GM19240 (cell line): ENCODE results near the gene RPL7A.
"Not testable (repeated sequence)": the region's sequence is repeated elsewhere in the genome, so short reads cannot be mapped to it uniquely, and the experiment has no call there.

Source experiments
- DNase-seq: peaks from one replicate; pipeline ENCODE4 v3.0.0; 2011; ENCODE audit warnings: low spot score; ENCODE audit not compliant: insufficient read length

RPL7A gene

DNA sequence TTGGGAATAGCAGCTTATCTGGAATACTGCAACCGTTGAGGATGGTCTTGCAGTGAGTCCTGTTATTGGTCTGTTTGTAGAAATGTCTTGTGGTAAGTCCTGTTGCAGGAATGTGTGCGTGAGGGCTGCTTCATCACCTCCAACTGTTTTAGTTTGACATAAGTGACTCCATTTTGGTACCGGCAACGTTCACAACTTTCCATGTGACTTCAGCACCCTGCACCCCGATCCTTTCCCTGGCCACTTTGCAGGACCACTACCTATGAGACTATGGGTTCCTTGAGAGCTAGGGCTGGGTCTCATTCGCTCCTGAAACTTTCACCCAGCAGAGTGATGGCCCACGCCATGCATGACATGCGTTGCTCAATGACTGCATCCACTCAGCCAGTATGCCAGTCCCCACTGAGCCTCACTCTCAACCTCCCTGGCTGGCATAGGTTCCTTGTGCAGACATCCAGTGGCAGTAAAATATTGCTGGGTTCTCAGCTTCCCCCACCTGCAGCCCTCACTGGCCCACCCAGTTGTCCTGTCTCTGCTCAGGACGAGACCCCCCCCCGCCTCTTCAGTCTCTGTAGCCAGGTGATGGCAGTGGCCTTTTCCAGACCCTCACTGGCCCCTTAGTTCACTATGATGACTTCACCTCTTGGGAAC lies 20.1 kb upstream of the RPL7A start:
- no peak for DNase-seq

DNA sequence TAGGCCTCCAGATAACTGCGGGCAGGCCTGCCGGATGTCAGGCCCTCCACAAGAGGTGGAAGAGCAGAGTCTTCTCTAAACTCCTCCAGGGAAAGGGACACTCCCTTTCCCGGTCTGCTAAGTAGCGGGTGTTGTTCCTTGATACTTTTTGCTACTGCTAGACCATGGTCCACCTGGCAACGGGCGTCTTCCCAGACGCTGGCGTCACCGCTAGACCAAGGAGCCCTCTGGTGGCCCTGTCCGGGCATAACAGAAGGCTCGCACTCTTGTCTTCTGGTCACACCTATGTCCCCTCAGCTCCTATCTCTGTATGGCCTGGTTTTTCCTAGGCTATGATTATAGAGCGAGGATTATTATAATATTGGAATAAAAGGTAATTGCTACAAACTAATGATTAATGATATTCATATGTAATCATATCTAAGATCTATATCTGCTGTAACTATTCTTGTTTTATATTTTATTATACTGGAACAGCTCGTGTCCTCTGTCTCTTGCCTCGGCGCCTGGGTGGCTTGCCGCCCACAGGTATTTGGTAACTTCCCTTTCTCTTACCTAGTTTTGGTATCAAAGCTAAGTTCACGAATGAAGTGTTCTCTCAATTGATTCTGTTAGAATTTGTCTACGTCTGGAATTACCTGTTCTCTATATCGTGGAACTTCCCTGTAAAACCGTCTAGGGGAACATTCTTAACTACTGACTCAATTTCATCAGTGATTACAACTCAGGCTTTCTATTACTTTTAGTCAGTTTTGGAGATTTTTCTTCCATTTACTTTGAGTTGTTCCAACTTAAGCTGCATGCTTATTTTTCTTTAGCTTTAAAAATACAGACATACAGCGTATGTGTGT lies 18.5 kb upstream of the RPL7A start:
- DNase-seq: not testable (repeated sequence)

DNA sequence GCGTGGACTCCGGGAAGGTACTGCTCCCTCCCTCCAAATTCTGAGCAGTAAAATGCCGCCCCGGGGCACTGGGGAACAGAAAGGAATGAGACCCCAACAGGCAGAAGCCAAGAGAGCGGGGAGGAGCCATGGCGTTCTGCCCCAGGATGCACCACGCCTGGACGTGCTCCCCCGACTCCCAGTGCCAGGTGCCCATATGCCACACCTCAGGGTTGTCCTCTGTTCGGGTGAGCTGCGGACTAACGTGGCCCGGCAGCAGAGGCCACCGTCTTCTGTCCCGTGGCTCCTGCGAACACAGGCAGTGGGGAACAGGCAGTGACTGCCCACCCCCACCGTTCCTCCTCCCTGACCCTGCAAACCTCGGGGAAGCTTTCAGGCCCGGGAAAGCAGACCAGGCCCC lies 16.8 kb upstream of the RPL7A start:
- no peak for DNase-seq

DNA sequence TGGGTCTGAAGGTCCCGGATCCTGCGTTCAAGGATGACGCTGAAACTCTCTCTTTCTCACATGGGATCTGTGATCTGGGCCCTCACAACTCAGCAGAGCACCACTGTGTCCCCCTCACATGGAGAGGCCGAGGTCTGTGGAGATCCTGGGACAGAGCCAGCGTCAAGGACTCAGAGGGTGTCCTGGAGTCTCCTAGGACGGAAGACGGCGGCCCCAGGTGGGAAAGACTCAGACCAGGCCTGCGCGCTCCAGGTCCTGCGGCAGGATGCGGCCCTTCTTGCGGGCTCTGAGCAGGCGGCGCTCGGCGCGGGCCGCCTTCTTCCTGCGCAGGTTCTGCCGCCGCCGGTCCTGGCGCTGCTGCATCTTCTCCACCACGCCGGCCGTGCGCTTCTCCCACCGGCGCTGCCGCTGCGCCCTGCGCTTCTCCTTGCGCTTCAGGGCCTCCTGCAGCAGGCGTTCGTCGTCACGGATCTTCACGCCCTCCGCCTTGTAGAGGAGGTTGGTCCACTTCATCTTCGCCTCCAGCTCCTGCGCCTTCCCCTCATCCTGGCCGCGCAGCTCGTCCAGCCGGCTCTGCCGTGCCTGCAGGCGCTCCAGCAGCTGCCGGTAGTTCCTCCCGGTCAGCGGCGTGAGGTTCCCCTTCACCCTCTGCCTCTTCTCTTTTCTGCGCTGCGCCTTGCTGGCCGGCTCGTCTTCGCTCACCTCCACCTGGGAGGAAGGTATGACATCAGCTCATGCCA lies 16.2 kb upstream of the RPL7A start:
- no peak for DNase-seq

DNA sequence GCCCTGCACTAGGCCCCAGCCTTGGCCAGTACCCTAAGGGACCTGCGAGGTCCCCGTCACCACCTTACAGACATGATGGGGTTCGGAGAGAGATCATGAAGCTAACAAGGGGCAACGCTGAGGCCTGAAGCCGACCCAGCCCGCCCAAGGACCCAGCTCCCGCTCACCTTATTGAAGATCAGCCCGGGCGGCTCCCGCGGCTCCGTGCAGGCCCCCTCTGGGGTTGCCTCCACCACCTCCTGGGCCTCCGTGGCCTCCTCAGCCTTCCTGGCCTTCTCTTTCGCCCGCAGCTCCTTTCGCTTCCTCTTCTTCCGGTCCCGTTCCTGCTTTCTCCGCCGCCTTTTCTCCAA lies 15.7 kb upstream of the RPL7A start:
- no peak for DNase-seq

DNA sequence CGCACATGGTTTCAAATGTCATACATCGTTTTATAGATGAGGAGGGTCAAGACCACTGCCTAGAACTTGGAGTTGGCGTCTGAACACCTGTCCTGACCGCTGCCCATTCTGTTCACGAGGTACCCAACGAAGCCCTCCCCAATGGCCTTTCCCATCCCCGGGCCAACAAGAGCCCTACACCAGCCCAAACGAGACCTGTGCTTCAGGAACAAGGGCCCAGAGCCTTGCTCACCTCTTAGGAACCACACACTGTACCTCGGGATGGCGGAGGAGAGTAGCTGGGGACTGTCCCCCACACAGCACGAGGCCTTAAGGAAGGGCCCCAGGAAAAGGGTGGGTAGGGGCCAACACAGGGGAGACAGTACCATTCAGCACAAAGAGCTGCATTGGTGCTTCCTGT lies 15.0 kb upstream of the RPL7A start:
- DNase-seq: no peak

DNA sequence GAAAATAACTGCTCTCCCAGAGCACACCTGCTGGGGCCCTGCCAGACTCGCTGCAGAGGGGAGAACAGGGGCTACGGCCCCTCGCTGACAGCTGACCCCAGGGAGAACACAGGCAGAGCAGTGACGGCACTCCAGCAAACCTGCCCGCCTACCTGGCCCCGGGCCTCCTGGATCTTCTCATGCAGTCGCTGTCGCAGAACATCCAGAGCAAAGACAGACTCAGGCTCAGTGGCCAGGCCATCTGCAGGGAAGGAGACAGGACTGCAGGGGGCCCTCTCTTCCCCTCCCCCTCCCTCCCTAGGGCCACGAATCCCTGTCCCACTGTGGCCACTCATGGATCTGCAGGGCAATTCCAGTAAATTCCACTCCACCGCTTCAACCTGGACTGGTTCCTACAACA lies 14.5 kb upstream of the RPL7A start:
- no peak for DNase-seq

DNA sequence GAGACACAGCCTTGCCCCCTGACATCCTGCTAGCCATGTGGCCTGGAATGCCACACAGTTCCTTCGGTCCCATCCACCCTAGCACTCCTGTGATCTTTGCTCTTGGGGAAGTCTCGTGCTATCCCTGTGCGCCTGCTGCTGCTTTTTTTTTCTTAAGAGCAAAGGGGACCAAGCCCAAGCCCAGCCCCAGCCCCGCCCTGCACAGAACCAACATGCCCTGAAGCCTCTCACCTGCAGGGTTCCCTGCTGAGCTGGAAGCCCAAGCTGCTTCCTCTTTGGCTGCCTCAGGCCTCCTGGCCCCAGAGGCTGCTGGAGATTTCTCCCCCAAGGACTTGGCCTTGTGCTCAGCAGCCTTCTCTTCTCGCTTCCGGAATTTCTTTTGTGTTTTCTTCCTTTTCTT lies 13.9 kb upstream of the RPL7A start:
- no peak for DNase-seq

DNA sequence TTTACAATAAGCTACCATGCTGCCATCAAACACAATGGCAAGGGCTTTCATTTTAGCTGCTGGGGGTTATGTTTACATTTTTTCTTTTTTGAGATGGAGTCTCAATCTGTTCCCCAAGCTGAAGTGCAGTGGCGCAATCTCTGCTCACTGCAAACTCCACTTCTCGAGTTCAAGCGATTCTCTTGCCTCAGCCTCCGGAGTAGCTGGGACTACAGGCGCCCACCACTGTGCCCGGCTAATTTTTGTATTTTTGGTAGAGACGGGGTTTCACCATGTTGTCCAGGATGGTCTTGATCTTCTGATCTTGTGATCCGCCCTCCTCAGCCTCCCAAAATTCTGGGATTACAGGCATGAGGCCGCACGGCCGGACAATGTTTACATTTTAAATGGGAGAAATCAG lies 13.1 kb upstream of the RPL7A start:
- DNase-seq: not testable (repeated sequence)

DNA sequence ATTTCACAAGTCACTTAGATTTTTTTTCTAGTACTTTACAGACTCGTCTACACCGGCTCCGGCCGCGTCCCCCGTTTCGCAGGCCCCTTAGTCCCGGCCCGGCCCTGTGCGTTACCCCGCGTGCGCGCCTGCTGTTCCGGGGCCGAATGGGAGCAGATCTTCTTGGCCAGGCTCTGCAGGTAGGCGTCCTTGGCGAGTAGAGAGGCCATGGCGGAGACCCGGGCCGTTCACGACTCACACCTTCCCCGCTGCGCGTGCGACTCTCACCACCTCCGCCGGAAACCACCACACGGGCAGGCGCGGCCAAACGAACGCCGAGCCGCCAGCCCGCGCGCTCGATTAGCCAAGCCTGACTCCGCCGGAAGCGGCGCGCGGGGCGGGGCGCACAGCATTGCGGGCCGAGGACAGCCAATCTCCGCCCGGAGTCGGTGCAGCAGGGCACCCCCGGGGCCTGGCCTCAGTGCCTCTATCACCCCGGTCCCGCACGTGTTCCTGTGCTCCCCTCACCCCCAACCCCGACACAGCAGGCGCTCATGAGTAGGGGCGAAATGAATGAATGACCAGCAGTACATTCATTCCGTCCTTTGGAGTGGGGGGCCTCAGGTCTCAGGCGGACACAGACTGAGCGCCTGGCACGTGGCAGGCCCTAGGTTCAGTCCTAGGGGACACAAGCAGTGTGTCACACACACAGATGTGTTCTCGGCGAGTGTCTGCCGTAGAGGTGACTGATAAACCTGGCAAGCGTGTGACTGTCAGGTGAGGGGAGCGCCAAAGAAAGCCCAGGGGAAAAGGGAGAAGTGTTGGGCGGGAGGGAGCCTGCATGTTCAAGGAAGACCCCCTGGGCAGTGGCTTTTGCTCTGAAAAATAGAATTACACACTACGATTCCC lies 11.8 kb upstream of the RPL7A start, which contains the start of gene SURF6:
Gene SURF6 (minus strand): TSS at position 265 of the 888 bp plus-strand sequence. CDS start 56 bp downstream, at position 209.
- DNase-seq: peak; percentile 89

DNA sequence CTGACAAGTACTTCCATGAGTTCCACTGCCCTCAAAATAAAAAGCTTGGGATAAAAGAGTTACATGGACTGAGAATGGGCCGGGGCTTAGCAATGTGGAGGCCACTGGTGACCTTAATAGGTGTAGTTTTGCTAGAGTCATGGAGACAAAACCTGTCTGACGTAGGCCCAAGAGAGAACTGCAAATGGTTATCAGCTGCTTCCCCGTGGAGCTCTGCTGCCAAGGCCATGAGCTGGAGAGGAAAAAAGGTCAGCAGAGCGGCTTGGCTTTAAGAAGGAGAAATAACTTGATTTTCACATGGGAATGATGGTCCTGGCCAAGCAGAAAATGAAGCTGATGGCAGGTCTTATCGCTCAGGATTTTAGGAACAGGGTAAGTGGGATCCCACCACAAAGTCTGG lies 8.4 kb upstream of the RPL7A start:
- DNase-seq: no peak

DNA sequence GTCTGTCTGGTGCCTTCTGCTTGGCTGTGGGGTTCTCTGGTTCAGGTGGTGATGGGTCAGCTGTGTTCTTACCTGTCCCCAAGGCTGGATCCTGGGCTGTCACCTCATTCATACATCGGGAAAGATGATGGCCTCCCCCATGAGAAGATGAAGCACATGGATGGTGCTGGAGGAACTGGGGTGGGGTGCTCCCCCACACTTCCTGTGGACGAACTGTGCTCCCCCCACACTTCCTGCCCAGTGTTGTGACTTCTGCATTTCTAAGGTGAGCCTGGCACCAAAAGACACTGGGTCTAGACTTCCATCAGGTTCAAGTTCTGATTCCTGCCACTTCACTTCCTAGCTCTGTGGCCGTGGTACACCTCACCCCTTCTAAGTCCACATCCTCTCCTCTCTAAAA lies 7.8 kb upstream of the RPL7A start:
- no peak for DNase-seq

DNA sequence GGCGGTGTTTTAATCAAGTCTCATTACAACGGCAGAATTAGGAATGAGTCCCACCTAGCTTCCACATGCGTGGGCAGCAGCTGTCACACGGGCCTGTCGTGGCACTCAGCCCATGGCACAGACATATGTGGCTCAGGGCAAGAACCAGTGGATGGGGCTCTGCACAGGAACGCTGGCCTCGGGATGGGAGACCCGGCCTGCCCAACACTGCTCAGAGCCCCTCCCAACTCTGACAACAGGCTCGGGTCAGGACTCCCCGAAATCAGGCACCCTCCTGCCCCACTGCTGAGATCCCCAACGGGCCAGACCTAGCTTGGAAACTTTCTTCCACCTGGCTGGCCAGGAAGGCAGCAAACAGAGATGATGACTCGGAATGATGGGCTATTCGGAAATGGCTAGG lies 7.1 kb upstream of the RPL7A start:
- DNase-seq: no peak

DNA sequence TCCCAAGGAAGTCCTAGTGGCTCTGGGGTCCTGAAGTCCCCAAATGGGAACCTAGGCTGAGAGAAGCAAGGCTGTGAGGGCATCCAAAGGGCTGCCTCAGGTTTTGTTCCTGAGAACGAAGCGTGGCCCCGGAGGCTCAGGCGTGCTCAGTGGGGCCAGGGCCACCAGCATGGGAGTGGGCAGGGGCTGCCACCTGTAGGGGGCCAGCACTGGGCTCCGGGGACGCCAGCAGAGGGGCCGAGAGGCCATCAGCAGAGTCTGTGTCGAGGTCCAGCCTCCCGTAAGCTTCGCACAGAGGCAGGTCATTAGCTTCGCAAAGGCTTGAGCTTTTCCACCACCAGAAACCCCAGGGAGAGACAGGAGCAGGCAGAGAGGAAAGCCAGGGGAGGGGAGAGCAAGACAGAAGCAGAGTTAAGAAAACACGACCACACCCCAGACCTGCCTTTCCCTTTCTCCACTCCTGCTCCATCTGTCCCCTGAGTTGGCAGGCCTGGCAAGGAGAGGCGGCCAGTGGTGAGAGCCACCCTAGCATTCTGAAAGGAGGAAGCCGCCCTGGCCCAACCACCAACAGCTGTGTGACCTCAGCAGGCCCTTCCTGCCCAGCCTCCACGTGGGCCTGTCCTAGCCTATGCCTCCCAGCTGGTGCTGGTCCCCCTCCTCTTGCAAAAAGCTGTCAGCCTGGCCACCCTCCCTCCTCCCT lies 6.5 kb upstream of the RPL7A start:
- DNase-seq: no peak

DNA sequence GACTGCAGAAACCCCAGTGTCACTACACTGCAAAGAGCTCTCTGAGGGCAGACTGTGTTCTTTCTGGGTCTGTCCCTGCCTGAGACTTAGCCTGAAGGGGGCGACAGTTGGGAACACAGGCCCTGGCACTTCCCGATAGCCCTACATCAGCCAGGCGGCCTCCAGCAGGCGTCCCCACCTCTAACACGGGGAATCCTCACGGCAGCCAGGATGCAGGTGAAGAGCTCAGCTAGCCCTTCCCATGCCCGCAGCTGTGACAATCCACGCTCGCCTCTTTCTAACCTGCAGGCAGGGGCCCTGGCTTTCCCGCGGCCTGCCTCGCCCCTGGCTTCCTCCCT lies 6.0 kb upstream of the RPL7A start:
- no peak for DNase-seq

DNA sequence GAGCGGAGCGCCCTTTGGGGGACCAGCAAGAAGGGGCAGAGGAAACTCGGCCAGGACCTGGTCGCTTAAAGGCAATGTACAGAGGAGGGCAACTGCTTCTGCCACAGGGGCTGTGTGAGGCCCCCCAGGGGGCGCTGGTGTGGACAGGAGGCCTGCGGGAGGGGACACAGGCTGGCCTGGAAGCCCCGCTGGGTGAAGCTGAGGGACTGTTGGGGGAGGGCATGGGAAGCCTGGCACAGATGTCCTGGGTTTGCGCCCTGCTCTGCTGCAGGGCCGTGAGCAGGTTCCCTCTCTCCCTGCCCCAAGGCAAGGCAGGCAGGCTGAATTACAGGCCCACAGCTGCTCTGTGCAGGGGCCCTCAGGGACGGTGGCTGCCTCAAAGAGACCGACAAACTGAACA lies 5.4 kb upstream of the RPL7A start:
- no peak for DNase-seq

DNA sequence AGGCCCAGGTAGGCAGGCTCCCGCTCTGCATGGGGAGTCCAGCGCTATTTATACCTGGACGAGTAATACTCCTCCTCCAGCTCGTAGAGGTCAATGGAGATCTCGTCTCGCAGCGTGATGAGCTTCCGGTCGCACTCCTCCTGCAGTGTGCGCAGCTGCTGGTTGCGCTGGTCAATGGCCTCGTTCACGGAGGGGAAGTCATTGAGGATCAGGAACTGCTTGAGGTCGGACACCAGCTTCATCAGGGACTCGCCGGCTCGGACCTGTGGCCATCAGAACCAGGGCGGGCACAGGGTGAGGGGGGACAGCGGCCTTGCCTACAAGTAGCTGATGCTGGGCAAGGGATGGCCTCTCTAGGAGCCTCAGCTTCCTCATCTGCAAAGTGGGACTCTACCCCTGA lies 3.9 kb upstream of the RPL7A start:
- no peak for DNase-seq

DNA sequence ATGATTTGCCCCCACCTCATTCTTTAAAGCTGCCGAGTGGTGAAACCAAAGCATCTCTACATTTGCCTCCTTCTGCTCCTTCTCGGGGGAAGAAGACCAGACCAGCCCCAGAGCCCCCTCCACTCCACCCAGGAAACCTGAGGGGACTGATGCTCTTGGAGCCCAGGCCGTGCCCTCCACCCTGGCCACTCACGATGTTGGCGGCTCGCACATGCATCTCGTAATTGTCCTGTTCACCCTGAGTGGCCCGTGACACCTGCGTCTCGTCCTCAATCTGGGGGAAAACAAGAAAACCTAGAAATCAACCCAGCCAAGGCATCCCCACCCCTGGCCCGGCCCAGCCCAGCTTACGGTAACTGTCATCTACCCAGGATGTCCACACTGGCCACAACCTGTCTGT lies 3.0 kb upstream of the RPL7A start:
- no peak for DNase-seq

DNA sequence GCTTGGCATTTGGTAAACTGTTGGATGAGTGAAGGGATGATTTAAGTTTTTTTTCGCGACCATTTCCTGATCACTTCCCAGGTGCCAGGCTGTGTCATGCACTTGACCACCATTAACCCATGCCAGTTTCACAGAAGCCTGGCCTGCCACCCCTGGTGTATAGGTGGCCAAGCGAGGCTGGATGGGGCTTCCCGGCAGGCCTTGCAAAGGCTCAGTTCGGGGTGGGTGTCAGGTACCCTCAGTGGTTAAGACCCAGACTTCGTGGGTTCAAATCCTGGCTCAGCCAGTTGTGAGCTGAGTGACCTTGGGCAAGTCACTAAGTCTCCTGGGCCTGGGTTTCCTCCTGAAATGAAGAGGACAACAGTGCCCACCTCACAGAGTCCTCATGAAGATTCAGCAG lies 2.4 kb upstream of the RPL7A start:
- DNase-seq: no peak

DNA sequence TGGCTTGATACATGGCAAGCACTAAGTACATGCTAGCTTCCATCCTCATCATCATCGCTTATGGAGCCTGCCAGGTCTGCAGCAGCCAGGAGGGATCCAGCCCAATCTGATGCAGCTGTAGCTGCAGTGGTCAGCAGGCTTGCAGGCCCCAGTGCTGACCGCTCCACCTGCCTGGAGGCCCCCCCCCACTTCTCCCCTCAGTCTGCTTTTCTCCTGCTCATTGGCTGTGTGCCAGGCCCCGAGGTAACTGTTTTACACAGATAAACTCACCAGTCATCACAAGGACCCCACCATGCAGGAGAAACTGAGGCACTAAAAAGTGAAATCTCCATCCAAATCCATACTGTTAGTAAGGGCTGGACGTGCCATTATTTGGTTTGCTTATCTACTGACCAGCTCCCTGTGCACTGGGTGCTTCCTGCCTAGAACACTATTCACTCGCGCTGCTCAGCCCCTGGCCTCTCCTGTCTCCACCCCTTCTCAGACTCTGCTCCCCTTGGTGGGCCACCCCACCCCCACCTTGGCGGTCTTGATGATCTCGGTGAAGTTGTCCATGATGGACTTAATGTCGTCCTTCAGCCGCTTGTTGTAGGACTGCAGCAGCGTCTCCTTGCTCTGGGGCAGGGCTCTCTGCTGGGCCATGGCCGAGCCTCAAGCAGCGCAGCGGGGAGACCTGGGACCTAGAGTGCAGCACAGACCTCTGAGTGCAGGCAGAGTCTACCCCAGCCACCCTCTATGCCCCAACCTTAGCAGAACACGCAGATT lies 1.8 kb upstream of the RPL7A start:
- DNase-seq: no peak
